Astrocyte (in vitro differentiated cells and primary cell): ENCODE data around the gene SNX13. TPM values are rescaled to one million over a fixed set of nuclear protein-coding genes. Genes with fewer than 3 reads are reported as not detected.

Experiments used
- DNase-seq: peaks from one replicate; pipeline ENCODE4 v3.0.0-alpha.2; 2010; ENCODE audit warnings: low read depth
- FAIRE-seq: peaks from 2 replicates; lab custom pipeline; 2011; peaks lifted over from hg19 to GRCh38; lab: Jason Lieb, UNC
- H2AFZ ChIP-seq: 2 replicates; pipeline ENCODE4 v1.6.0; 2012; ENCODE audit warnings: low read depth, low read length, inconsistent platforms
- H3K27ac ChIP-seq: 2 replicates; pipeline ENCODE4 v1.5.1; 2011; ENCODE audit warnings: low read depth, low read length, inconsistent platforms
- H3K27me3 ChIP-seq: 2 replicates; pipeline ENCODE4 v1.6.0; 2011; ENCODE audit warnings: low read length, inconsistent platforms; ENCODE audit not compliant: insufficient read depth
- H3K36me3 ChIP-seq: 2 replicates; pipeline ENCODE4 v1.5.1; 2011; ENCODE audit warnings: low read length, inconsistent platforms; ENCODE audit not compliant: insufficient read depth
- H3K4me1 ChIP-seq: 2 replicates; pipeline ENCODE4 v1.5.1; 2011; ENCODE audit warnings: low read length, inconsistent platforms; ENCODE audit not compliant: insufficient read depth
- H3K4me2 ChIP-seq: 2 replicates; pipeline ENCODE4 v1.6.0; 2012; ENCODE audit warnings: low read length, inconsistent platforms
- H3K4me3 ChIP-seq: 2 replicates; pipeline ENCODE4 v1.5.1; 2011; ENCODE audit warnings: low read depth, mild to moderate bottlenecking, low read length, inconsistent platforms; ENCODE audit not compliant: insufficient read depth
- H3K79me2 ChIP-seq: 2 replicates; pipeline ENCODE4 v1.6.0; 2012; ENCODE audit warnings: mild to moderate bottlenecking, low read length, inconsistent platforms; ENCODE audit not compliant: insufficient read depth
- H3K9ac ChIP-seq: 2 replicates; pipeline ENCODE4 v1.6.0; 2012; ENCODE audit warnings: mild to moderate bottlenecking, low read length, inconsistent platforms
- H3K9me3 ChIP-seq: 2 replicates; pipeline ENCODE4 v1.5.1; 2012; ENCODE audit warnings: low read depth, mild to moderate bottlenecking, low read length, inconsistent platforms; ENCODE audit not compliant: insufficient read depth
- H4K20me1 ChIP-seq: 2 replicates; pipeline ENCODE4 v1.6.0; 2012; ENCODE audit warnings: low read length, inconsistent platforms; ENCODE audit not compliant: insufficient read depth
- H3K27ac Mint-ChIP-seq: one replicate; pipeline ENCODE4 v1.8.0; 2021; ENCODE audit warnings: mild to moderate bottlenecking, mixed read lengths; ENCODE audit not compliant: unreplicated experiment
- H3K27me3 Mint-ChIP-seq: one replicate; pipeline ENCODE4 v1.8.0; 2021; ENCODE audit warnings: low read depth, mixed read lengths; ENCODE audit not compliant: unreplicated experiment
- H3K36me3 Mint-ChIP-seq: one replicate; pipeline ENCODE4 v1.8.0; 2021; ENCODE audit warnings: low read depth, mixed read lengths; ENCODE audit not compliant: unreplicated experiment
- H3K4me1 Mint-ChIP-seq: one replicate; pipeline ENCODE4 v1.8.0; 2021; ENCODE audit warnings: low read depth, mixed read lengths; ENCODE audit not compliant: unreplicated experiment
- H3K4me3 Mint-ChIP-seq: one replicate; pipeline ENCODE4 v1.8.0; 2021; ENCODE audit warnings: mild to moderate bottlenecking, moderate library complexity, mixed read lengths; ENCODE audit not compliant: unreplicated experiment
- H3K9me3 Mint-ChIP-seq: one replicate; pipeline ENCODE4 v1.8.0; 2021; ENCODE audit warnings: mild to moderate bottlenecking, mixed read lengths; ENCODE audit not compliant: unreplicated experiment
- CTCF ChIP-seq: IDR thresholded peaks from 2 replicates; pipeline ENCODE4 v1.5.1; 2011; ENCODE audit warnings: low read depth, mild to moderate bottlenecking, inconsistent platforms, low read length, moderate library complexity; ENCODE audit not compliant: insufficient read depth
- EZH2 ChIP-seq: IDR thresholded peaks from 2 replicates; pipeline ENCODE4 v1.6.1; 2012; ENCODE audit warnings: mild to moderate bottlenecking, low read length, inconsistent platforms; ENCODE audit not compliant: insufficient read depth
- total RNA-seq: library from RNA; stranded (reverse); gene quantifications from 2 replicates; pipeline ENCODE4 v1.2.1, GENCODE V29; 2021

The SNX13 gene
- total RNA-seq, 1 donor from 2014 or later: 32.9 TPM

GRCh38 chr7:17770710-17771375 lies 169.5 kb downstream of the SNX13 start:
- Histone ChIP-seq H3K27me3 (no peaks in the 10 kb centered on the region), H2AFZ (no peak overlapping the region), H3K4me1 (peaks cover 21% of the 10 kb centered on the region), H3K9me3 (no peaks in the 10 kb centered on the region), H3K9ac (no peak overlapping the region), H3K79me2 (no peaks in the 10 kb centered on the region), H3K4me2 (no peak overlapping the region), H3K27ac (no peak overlapping the region), H3K36me3 (no peaks in the 10 kb centered on the region), H4K20me1 (no peaks in the 10 kb centered on the region), H3K4me3 (no peak overlapping the region)
- FAIRE-seq (no peak), DNase-seq (no peak)
- no peaks in the 10 kb centered on the region for H3K27me3 Mint-ChIP-seq
- H3K9me3 Mint-ChIP-seq: no peaks in the 10 kb centered on the region
- no peak overlapping the region for H3K27ac Mint-ChIP-seq
- TF ChIP-seq EZH2: no peak
- TF ChIP-seq CTCF: no peak
- H3K4me3 Mint-ChIP-seq: no peak overlapping the region
- H3K36me3 Mint-ChIP-seq: no peaks in the 10 kb centered on the region
- H3K4me1 Mint-ChIP-seq: peaks cover 25% of the 10 kb centered on the region

- H3K4me3 Mint-ChIP-seq: no peak overlapping the region
- Histone ChIP-seq H3K4me3 (no peak overlapping the region), H3K36me3 (no peaks in the 10 kb centered on the region), H3K4me1 (peaks cover 21% of the 10 kb centered on the region), H3K9ac (no peak overlapping the region), H3K4me2 (no peak overlapping the region), H3K27me3 (no peaks in the 10 kb centered on the region), H3K27ac (no peak overlapping the region), H4K20me1 (no peaks in the 10 kb centered on the region), H2AFZ (no peak overlapping the region), H3K79me2 (no peaks in the 10 kb centered on the region), H3K9me3 (no peaks in the 10 kb centered on the region)
- no peaks in the 10 kb centered on the region for H3K36me3 Mint-ChIP-seq
- peak; percentile 38 for DNase-seq
- H3K9me3 Mint-ChIP-seq: no peaks in the 10 kb centered on the region
- no peak overlapping the region for H3K27ac Mint-ChIP-seq
- H3K27me3 Mint-ChIP-seq: no peaks in the 10 kb centered on the region
- TF ChIP-seq EZH2 (no peak), CTCF (peak; percentile 81)
- peaks cover 20% of the 10 kb centered on the region for H3K4me1 Mint-ChIP-seq
- FAIRE-seq: peak; percentile 39
These were observed 170.4 kb downstream of the SNX13 start for GRCh38 chr7:17769918-17770317.

GRCh38 chr7:17758008-17758407 lies 182.3 kb downstream of the SNX13 start:
- Histone ChIP-seq H3K27me3 (no peaks in the 10 kb centered on the region), H3K9me3 (no peaks in the 10 kb centered on the region), H3K4me1 (no peaks in the 10 kb centered on the region), H3K79me2 (no peaks in the 10 kb centered on the region), H2AFZ (no peak overlapping the region), H3K9ac (no peak overlapping the region), H3K4me2 (no peak overlapping the region), H3K4me3 (no peak overlapping the region), H3K36me3 (no peaks in the 10 kb centered on the region), H3K27ac (no peak overlapping the region), H4K20me1 (no peaks in the 10 kb centered on the region)
- no peaks in the 10 kb centered on the region for H3K9me3 Mint-ChIP-seq
- FAIRE-seq: no peak
- DNase-seq: no peak
- no peaks in the 10 kb centered on the region for H3K27me3 Mint-ChIP-seq
- no peaks in the 10 kb centered on the region for H3K4me1 Mint-ChIP-seq
- TF ChIP-seq EZH2: no peak
- no peak for TF ChIP-seq CTCF
- H3K36me3 Mint-ChIP-seq: no peaks in the 10 kb centered on the region
- H3K4me3 Mint-ChIP-seq: no peak overlapping the region
- H3K27ac Mint-ChIP-seq: no peak overlapping the region
